Stimulated activated CD4-positive, alpha-beta T cell treated with anti-CD3 and anti-CD28 coated beads, Interleukin-12 subunit alpha, Interleukin-12 subunit beta, amount 100 ng/mL, for 48 hours (primary cell): ENCODE measurements around the gene TNXB.

Experiments used
- DNase-seq, 3 donors: peaks; one replicate each; pipeline ENCODE4 v3.0.0-alpha.2; 2020; ENCODE audit warnings: low read depth in 2 of 3, low spot score in 1 of 3

Gene TNXB

DNA sequence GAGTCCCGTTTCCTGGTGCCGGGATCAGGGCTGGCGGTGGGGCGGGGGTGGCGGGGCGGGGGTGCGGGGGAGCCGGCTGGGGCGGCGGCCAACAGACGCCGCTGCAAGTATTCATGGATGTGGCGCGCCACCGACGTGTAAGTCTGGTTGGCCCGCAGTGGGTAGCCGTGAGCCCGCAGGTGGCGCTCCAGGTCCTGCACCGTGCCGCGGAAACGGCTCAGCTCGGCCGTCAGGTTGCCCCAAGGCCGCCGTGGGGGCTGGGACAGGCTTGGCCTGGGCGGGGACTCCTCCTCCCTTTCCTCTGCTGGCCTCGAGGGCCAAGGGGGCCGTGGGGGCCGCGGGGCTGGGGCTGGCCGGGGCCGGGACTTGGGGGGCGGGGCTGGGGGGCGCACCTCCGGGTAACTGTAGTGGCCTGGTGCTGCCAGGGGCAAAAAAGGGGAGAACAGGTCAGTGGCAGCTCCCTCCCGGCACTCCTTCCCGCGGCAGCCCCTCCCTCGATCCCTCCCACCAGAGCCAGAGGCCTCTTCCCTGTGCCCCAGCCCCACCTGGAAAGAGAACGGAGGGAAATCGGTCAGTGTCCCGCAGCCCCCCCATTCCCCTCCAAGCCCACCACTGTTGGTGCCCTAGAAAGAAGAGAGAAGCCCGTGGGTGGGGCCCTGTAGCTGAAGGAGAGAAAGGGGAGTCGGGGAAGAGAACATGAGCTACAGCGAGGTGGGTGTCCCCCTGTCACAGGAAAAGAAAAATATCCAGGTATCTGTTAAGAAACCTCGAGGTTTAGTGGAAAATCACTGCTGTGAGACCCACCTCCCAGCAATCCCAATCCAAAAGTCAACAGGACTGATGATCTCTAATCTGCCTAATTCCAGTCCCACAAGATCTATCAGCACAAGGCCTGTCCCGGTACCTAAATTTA lies 21.3 kb downstream of the TNXB start:
- DNase-seq, result peak; percentile 67 to 68 (median 67)

DNA sequence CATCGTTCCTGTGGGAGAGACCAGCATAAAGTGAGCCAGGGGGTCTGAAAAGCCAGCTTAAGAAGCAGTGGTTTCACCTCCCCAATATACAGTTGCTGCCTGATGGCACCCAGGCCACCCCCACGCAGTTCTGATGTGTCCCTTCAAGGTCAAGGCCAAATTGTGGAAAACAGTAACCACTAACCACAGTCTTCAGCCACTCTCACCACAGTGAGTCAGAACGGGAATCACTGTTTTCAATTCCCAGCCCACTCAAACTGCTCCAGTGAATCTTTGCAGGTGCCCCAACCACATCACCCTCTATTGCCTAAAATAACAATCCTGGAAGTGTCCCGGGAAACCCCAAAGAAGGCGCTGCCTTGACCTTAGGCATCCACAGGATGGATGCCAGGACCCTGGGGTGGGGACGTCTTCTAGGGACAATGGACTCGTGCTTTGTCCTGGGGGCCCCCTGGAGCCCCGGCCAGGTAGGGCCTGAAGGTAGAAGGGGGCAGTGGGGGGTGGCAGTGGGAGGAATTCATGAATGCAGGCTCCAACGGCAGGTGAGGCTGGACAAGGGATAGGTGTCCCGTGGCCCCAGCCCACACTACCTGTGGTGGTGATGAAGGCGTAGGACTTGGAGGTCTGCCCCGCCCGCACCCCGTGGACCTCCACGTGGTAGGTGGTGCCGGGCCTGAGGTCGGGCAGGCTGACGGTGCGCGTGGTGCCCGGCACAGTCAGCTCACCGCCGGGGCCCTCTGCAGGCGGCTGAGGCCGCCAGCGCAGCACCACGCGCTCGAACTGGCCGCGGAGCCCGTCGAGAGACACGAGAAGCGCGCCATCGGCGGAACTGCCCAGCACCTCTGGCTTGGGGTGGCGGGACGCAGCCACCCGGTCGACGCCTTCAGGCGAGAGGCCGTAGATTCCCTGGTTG lies 22.2 kb downstream of the TNXB start:
- peak; percentile 14 to 33 (median 24) for DNase-seq

DNA sequence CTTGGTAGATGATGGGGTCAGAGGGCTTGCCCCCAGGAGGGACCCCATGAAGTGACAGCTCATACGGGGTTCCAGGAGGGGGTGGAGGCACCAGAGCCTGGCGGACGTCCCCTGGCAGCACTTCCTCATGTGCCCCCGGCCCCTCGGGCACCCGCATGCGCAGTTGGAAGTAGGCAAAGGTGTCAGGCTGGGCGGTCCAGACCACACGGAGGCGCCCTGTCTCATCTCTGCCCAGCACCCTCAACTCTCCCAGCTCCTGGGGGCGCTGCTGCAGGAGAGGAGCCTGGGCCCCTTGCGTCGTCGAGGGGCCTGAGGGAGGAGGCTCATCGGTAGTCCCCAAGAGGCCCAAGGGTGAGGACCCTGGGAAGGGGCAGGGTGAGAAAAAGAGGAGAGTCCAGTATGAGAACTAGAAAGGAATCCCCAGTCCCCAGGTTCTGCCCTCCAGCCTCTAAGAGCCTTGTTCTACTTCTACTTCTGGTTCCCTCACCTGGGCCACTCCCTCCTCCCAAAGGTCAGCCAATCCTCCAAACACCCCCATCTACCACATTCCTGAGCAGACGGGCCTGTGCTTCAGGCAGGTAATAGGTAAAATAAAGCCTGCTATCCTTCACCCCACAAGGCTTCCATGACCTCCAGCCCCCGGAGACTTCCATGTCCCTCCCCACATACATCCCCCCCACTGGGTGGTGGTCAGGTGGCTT lies 23.2 kb downstream of the TNXB start:
- no peak for DNase-seq

DNA sequence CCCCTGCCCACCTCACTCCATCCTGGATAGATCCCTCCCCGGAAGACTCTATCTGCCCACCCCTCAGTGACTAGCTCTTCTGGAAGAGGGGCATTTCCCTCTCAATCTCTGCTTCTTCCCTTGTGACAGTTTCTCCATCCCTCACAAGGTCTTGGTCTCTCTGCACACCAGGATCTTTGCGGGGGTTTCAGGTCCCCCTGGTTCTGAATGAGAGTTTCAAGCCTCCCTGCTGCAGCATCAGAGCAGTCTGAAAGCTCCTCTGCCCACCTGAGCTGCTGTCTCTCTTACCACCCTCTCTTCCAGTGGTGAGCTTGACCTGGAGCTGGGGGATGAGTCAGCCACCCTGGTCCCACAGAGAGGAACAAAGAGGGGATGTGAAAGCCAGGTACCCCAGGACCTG lies 24.4 kb downstream of the TNXB start:
- no peak for DNase-seq

DNA sequence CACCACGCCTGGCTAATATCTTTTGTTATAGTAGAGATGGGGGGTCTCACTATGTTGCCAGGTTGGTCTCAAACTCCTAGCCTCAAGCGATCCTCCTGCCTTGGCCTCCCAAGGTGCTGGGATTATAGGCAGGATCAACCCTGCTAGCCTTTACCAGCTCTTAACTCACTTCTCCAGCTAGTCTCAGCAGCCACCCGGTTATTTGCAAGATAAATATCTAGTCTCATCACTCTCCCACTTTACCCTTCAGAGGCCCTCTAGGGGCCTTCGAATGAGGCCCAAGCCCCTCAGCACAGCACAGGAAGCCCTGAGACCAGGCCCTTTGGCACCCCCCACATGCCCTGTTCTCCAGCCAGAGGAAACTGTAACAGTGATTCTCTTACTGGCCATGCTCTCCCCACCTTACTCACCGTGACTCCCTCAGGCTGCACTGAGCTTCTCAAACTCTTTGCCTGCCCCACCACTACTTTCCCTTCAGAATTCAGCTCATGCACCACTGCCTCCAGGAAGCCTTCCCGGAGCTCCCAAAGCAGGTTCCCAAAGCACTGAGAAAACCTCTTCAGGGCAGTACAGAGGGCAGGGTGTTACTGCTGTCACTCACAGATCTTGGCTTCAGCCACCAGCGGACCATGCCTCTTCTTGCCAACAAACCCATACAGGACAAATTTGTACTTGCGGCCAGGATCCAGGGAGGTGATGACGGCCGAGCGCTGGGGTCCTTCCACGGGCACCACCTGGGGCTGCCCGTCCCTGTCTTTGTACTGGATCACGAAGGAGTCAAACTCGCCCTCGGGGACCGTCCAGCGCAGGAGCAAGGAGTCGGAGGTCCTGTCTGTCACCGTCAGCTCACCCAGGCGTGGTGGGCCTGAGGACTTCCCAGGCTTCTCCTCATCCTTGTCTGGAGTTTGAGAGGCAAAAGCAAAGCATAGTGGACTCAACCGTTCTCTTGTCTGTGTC lies 25.0 kb downstream of the TNXB start:
- DNase-seq, result no peak

DNA sequence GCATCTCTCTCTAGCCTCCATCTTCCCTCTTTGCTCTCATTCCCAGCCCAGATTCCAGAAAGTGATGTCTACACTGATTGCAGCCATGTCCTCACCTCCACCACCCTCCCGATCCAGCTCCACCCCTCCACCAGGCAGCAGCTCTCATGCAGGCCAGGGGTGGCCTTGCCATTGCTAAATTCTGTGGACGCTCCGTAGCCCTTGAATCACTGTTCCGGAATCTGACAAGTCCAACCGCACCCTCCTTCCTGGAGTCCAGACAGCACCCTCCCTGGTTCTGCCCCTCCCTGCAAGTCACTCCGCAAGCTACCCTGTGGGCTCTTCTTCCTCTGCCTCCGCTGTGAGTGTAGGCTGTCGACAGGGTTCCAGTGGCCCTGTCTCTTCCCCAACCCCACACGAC lies 26.2 kb downstream of the TNXB start:
- no peak for DNase-seq

DNA sequence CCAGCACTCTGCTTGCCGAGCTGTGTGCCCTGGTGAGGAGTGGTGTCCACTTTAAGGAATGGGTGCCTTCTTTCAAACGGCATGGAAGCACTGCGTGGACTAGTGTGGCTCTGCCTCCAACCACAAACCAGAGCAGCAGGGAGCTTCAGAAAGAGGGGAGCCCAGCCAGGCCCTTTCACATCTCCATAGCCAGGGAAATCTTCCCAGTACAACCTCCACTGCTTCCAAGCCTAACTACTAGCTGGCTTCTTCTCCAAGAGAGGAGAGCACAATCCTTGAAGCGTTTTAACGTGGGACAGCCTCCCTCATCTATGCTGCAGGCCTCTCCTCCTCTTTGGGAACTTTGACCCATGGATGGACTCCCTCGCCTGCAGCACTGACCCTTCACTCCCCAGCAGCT lies 26.7 kb downstream of the TNXB start:
- no peak for DNase-seq

DNA sequence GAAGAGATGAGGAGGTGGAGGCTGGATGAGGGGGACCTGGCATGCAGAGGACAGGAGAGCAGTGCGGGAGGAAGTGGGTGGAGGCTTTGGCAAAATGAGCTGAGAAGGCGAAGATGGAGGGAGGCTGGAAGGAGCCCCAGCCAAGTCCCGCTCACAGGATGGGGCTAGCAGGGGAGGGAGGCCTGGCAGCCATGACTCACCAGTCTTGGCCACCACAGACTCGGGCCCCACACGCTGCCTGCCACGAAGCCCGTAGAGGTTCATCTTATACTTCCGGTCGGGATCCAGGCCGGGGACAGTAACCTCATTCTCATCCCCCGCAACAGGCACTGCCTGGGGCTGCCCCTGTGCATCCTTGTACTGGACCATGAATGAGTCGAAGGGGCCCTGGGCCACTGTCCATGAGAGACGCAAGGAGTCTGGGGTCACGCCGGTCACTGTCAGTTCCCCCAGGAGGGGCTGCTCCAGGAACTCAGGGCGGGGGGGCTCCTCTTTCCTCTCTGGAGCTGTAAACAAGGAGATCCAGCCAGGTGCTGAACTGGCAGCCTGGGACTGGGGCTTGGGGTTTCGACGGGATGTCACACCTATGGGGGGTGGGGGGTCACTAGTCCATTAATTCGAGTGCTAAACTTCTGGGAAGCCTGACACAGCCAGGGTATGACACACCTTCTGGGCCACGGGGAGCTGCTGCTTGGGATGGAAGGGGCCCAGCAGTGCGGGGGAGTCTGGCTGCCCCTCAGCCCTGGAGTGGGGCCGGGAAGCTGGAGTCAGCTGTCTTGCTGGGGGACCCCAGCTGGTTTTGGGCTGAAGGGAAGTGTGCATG lies 27.8 kb downstream of the TNXB start:
- DNase-seq, result no peak

DNA sequence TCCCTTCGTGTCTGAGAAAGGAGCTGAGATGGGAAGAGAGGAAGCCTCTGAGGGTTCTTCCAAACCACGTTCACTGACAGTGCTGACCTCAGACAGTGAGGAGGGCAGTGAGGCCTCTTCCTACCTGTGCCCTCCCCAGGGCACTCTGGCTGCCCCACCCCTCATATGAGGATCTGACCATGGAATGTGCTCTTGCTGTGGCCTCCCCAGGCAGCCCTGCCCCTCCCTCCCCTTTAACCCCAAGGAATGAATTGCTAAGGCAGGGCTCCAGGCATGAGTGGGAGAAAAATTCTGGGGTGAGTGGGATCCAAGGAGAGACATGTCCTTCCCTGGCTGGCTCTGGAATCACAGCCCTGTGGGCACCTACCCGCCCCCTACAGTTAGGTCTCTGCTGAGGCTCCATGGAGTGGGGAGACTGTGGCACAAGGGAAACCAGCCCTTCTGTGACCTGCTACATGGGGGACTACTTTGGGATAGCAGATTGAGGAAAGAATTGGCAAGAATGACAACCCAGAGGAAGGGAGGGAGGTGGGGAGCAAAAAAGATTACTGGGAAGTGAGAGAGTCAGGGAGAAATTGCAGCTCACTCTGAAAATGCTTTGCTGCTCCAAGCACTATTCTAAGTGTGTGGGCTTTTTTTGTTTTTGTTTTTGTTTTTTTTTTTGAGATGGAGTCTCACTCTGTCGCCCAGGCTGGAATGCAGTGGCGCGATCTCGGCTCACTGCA lies 29.4 kb downstream of the TNXB start:
- no peak for DNase-seq

DNA sequence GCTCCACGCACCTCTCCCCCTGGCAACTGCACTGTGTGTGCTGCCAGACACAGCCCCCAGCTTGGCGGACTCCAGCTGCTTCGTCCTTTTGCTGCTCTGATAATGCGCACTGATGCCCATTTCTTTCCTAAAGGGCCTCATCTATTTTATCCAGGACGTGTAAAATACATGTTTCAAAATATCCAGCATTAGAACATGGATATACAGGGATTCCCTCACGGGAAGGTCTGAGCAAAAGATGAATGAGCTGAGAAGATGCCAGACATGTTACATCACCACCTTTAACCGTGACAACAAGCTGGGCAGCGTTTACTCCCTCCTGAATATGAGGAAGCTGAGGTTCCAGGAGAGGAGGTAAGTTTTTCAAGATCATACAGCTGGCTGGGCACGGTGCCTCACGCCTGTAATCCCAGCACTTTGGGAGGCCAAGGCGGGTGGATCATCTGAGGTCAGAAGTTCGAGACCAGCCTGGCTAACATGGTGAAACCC lies 32.8 kb downstream of the TNXB start:
- DNase-seq, result no peak

DNA sequence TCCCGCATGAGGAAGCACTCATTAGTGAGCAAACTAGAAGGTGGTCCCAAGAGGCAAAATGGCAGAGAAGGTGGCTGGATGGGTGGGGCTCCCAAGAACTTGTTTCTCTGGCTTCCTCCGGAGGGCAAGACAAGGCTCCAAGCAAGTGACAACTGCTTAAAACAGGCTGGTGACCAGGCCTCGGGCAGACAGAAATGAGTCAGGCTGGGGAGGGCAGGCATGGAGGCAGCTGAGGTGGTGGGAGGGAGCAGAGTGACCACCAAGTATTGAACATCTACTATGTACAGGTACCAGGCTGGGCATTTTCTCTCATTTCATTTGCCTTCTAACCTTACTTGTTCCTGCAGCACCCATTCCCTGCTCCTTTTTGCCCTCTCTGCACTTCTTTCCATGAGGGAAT lies 33.4 kb downstream of the TNXB start:
- DNase-seq, result no peak

DNA sequence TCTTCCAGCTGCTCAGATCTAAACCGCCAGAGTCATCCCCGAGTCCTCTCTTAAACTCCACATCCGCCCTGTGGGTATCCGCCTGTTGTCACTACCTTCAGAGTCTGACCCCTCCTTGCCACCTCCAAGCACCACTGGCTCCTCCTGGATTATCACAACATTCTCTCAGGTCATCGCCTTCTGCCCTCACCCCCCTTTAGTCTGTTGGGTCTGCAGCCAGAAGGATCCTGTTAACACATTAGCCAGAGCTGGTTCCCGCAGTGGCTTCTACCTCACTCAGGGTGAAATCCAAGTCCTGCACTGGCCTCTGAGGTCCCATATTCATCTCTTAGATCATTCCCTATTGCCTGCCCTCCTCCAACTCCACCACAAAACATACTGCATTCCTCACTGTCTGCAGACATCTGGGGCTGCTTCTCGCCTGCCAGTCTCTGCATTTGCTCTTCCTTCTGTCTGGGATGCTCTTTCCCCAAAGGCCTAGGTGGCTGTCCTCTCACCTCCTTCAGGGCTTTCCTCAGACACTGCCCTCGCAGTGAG lies 34.1 kb downstream of the TNXB start:
- DNase-seq, result no peak

DNA sequence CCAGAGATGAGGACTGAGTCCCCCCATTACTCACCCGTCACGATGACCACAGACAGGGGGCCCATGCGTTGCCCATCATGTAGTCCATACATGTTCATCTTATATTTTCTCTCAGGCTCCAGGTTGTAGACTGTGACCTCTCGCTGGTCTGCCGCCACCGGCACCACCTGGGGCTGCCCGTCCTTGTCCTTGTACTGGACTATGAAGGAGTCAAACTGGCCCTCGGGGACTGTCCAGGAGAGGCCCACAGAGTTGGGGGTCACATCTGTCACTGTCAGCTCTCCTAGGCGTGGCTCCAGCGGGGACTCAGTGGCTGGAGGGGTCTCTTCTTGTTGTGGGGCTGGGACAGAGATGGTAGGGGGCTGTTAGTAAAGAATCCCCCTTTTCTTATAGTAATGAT lies 35.5 kb downstream of the TNXB start:
- DNase-seq, result no peak

DNA sequence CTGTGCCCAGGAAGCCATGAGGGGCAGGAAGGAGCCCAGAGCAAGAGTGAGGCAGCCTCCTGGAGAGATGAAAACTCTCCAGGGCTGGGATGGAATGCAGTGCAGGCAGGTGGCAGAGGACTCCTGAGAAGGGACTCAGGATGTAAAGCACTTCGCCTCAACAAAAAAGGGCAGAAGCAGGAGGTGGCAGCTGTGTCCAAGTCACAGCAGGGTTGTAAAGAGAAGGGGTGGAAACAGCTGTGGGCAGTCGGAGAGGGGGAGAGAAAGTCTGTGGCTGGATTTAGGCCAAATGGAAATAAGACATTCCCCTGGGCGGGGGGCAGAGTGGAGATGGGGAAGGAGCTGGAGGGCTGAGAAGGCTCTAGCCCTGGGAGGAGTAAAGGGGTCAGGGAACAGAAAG lies 36.0 kb downstream of the TNXB start:
- DNase-seq, result no peak

DNA sequence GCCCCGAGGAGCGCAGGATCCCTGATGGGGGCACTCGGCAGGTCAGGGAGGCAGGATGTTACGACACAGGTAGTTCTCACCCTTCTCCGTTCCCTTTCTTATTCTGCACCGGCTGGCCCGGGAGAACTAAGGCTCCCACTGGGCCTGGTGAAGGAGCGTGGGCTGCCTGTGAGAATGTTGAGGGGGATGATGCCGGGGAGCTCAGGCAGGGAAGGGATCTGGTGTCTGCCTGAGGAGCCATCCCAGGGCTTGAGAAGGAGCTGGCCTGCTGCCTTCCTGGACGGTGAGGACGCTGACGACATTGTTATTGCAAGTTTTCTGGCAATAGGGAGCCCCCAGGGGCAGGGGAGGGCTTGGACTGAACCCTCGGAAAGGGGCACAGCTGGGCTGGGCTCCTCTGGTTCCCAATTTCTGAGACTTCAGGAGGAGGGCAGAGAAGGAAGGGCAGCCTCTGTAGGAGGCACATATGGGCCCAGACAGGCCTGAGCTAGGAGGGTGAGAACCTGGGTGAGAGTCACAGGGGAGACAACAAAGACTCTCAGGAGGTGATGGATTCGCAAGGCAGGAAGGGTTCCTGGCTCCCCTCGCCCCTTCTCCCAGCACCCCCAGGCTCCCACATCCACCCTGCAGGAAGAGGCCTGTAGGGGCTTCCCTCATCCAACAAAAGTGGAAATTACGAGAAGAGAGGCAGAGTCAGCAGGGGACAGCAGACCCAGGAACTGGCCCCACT lies 38.2 kb downstream of the TNXB start:
- no peak for DNase-seq

DNA sequence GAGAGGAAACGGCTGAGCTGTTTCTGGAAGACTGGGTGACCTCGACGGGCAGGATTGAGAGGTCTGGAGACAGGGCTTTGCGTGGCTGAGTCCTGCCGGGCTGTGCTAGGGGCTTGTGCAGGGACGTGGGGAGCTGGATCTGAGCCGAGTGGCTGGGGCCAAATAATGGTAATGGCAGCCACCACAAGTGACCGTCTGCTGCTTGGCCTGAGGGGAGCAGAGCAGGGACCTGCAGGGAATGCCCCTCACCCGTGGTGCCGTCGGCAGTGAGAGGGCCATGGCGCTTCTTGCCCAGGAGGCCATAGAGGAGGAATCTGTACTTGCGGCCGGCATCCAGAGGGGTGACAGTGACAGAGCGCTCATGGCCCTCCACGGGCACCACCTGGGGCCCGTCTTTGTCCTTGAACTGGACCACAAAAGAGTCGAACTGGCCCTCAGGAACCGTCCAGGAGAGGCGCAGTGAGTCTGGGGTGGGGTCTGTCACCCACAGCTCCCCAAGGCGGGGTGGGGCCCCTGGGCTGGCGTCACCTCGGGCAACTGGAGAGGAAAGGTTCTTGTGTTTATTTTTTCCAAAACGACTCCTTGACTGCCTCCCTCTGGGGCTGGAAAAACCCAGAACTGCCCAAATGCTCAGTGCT lies 39.1 kb downstream of the TNXB start:
- DNase-seq, result no peak

DNA sequence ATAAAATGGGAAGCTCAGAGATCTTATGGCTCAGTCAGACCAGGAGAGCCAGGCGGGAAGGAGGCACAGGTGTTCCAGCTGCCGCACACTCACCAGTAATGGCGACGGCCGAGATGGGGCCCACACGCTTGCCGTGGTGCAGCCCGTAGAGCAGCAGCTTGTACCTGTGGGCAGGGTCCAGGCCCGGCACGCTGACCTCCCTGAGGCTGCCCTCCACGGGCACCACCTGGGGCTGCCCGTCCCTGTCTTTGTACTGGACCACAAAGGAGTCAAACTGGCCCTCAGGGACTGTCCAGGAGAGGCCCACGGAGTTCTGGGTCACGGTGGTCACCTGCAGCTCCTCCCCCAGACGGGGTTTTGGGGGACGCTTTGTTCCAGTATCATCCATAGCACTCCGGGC lies 39.7 kb downstream of the TNXB start:
- DNase-seq, result no peak
